Measurements from ENCODE around the gene TBCK.

DNA sequence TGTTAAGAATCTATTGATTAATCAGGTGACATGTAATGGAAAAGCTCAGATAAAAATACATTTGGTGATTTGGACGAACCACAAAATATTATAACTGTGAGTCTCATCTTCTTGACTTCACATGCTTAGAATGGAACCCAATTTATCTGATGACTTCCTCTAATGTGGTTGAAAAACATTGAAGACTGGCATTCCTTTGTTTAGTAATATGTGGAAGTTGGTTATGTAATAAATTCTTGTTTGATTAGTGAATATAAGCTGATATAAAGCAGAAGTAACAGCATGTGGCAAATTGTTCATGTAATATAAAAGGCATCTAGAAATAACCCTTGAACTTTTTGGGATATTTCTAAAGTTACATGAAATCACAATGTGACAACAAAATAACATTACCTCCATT lies 42.9 kb upstream of the TBCK start:
- TF ChIP-seq, protein P1, sequence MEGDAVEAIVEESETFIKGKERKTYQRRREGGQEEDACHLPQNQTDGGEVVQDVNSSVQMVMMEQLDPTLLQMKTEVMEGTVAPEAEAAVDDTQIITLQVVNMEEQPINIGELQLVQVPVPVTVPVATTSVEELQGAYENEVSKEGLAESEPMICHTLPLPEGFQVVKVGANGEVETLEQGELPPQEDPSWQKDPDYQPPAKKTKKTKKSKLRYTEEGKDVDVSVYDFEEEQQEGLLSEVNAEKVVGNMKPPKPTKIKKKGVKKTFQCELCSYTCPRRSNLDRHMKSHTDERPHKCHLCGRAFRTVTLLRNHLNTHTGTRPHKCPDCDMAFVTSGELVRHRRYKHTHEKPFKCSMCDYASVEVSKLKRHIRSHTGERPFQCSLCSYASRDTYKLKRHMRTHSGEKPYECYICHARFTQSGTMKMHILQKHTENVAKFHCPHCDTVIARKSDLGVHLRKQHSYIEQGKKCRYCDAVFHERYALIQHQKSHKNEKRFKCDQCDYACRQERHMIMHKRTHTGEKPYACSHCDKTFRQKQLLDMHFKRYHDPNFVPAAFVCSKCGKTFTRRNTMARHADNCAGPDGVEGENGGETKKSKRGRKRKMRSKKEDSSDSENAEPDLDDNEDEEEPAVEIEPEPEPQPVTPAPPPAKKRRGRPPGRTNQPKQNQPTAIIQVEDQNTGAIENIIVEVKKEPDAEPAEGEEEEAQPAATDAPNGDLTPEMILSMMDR (conservative IDR thresholded peaks at IDR 0.05; ENCODE audit: low read length), result no peak
- TF ChIP-seq EZH2phosphoT487 (IDR thresholded peaks at IDR 0.05; ENCODE audit: borderline replicate concordance, low read depth, low read length), result no peak

All from OCI-LY7 (cell line).